Effector memory CD4-positive, alpha-beta T cell (primary cell): ENCODE results near the gene GPT2.

Experiments
- DNase-seq, 3 donors: peaks; one replicate each; pipeline ENCODE4 v3.0.0-alpha.2; 2020
- H3K27ac ChIP-seq: 2 replicates; pipeline ENCODE4 v1.7.0; 2013; ENCODE audit warnings: mild to moderate bottlenecking, low read length, moderate library complexity; ENCODE audit not compliant: insufficient read depth, poor library complexity, severe bottlenecking
- H3K27me3 ChIP-seq: replicated peaks from 2 replicates; pipeline ENCODE4 v1.7.0; 2013; ENCODE audit warnings: mild to moderate bottlenecking, low read length; ENCODE audit not compliant: insufficient read depth, control insufficient read depth, poor library complexity, severe bottlenecking
- H3K36me3 ChIP-seq: 2 replicates; pipeline ENCODE4 v1.7.0; 2013; ENCODE audit warnings: mild to moderate bottlenecking, low read length, moderate library complexity; ENCODE audit not compliant: control insufficient read depth, insufficient read depth
- H3K4me1 ChIP-seq: 2 replicates; pipeline ENCODE4 v1.7.0; 2013; ENCODE audit warnings: low read length, mild to moderate bottlenecking; ENCODE audit not compliant: control insufficient read depth, insufficient read depth, poor library complexity, severe bottlenecking
- H3K4me3 ChIP-seq: 2 replicates; pipeline ENCODE4 v1.7.0; 2013; ENCODE audit warnings: low read length, low read depth, mild to moderate bottlenecking; ENCODE audit not compliant: insufficient read depth, poor library complexity, severe bottlenecking
- H3K9me3 ChIP-seq: 2 replicates; pipeline ENCODE4 v1.7.0; 2013; ENCODE audit warnings: mild to moderate bottlenecking, low read length, moderate library complexity; ENCODE audit not compliant: control insufficient read depth

GPT2 gene

GRCh38 chr16:46885960-46886763 lies 2.0 kb downstream of the GPT2 start:
- Histone ChIP-seq H3K27ac (no peak overlapping the region), H3K27me3 (no peaks in the 10 kb centered on the region), H3K4me1 (peaks cover 7% of the 10 kb centered on the region), H3K36me3 (no peaks in the 10 kb centered on the region), H3K4me3 (no peak overlapping the region), H3K9me3 (no peaks in the 10 kb centered on the region)
- no peak for DNase-seq

DNA sequence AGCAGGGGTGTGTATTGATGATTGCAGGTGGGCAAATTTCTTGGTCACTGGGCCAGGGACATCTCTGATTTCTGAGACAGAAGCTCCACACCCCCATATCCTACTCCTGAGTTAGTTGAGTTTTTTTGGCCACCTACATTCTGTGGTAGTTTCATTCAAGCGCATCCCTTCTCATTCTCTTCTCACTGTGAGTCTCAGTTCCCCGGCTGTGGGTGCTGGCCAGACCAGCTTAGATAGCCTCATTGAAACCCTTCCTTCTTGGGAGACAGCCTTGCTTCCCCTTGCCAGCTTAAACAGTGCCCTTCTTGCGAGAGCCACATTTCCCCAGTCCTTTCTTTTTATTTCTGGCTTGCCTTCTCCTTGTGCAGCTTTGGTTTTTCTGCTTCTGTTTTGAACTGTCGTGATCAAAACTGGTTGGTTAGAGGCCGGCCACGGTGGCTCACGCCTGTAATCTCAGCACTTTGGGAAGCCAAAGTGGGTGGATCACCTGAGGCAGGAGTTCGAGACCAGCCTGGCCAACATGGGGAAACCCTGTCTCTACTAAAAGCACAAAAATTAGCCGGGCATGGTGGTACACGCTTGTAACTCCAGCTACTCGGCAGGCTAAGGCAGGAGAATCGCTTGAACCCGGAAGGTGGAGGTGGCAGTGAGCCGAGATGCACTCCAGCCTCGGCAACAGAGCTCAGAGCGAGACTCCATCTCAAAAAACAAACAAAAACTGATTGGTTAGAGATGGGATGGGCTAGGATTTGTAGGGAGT lies 2.8 kb downstream of the GPT2 start:
- Histone ChIP-seq H3K36me3 (no peaks in the 10 kb centered on the region), H3K27ac (no peak overlapping the region), H3K27me3 (no peaks in the 10 kb centered on the region), H3K4me3 (no peak overlapping the region), H3K9me3 (no peaks in the 10 kb centered on the region), H3K4me1 (peaks cover 7% of the 10 kb centered on the region)
- DNase-seq, result no peak

- H3K27me3 ChIP-seq, result no peaks in the 10 kb centered on the region
- peaks cover 7% of the 10 kb centered on the region for H3K4me1 ChIP-seq
- no peaks in the 10 kb centered on the region for H3K9me3 ChIP-seq
- H3K27ac ChIP-seq, result no peak overlapping the region
- no peak overlapping the region for H3K4me3 ChIP-seq
- DNase-seq, result no peak
- no peaks in the 10 kb centered on the region for H3K36me3 ChIP-seq
These were observed 3.3 kb downstream of the GPT2 start for GRCh38 chr16:46887524-46887854.

GRCh38 chr16:46889245-46889941 lies 5.2 kb downstream of the GPT2 start:
- Histone ChIP-seq H3K36me3 (no peaks in the 10 kb centered on the region), H3K9me3 (no peaks in the 10 kb centered on the region), H3K27me3 (no peaks in the 10 kb centered on the region), H3K4me1 (peaks cover 7% of the 10 kb centered on the region), H3K27ac (no peak overlapping the region), H3K4me3 (no peak overlapping the region)
- DNase-seq, result no peak

DNA sequence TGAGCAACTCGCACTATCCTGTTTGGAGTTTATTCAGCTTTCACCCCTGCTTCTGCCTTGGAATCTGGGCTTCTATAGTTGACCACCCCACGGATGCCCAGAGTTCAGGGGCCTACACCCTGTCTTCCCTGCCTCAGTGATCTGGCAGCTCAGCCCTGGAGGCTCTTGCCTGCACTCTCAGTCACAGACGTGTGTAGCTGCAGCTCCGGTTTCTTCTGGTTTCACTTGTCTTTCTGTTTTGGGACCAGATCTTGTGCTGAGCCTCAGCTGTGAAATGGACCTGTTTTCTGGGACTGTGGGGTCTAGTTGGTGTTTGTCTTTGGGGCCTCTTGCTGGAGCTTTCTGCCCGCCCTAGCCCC lies 5.8 kb downstream of the GPT2 start:
- Histone ChIP-seq H3K36me3 (no peaks in the 10 kb centered on the region), H3K4me1 (peaks cover 5% of the 10 kb centered on the region), H3K27me3 (no peaks in the 10 kb centered on the region), H3K9me3 (no peaks in the 10 kb centered on the region), H3K4me3 (no peak overlapping the region), H3K27ac (no peak overlapping the region)
- no peak for DNase-seq

DNA sequence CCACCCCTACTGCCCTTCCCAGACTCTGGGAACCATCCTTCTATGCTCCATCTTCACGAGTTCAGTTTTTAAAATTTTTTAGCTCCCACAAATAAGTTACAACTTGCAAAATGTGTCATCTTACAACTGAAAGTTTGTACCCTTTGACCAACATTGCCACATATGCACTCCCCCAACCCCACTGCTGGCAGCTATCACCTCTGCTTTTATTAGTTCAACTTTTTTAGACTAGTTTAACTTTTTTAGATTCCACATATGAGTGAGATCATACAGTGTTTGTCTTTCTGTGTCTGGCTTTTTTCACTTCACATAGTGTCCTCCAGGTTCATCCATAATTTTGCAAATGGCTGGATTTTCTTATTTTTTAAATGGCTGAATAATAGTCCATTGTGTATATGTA lies 7.7 kb downstream of the GPT2 start:
- DNase-seq, result no peak
- Histone ChIP-seq H3K9me3 (no peaks in the 10 kb centered on the region), H3K4me3 (no peak overlapping the region), H3K36me3 (no peaks in the 10 kb centered on the region), H3K4me1 (no peaks in the 10 kb centered on the region), H3K27ac (no peak overlapping the region), H3K27me3 (no peaks in the 10 kb centered on the region)

DNA sequence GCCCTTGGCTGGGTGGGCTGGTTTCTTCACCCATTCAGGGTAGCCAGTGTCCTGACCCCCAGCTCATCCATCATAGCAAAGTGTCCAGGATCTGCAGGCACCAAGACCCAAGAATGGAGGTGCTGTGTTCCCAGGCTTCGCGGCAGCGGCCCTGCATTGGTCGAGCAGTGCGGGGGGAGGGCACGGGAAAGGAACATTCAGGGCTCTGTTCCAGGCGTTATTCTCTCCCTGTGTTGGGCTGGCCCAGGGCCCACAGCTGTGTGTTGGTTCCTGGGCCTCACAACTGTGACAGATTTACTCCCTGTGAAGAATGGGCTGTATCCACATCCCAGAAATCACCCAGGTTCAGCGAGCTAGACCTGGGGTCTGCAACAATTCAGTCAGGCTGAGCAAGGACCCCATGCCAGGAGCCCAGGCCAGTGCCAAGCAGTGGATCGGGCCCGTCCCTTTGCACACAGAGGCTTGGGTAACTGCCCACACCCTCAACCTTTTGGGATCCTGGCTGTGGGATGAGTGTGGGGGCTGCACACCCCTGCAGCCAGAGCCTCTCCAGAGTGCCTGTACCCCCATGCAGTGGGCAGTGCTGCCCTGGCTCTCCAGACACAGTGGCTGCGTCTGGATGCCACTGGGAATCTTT lies 10.0 kb downstream of the GPT2 start:
- H3K9me3 ChIP-seq, result no peaks in the 10 kb centered on the region
- no peak overlapping the region for H3K27ac ChIP-seq
- H3K4me3 ChIP-seq, result no peak overlapping the region
- no peaks in the 10 kb centered on the region for H3K4me1 ChIP-seq
- no peaks in the 10 kb centered on the region for H3K27me3 ChIP-seq
- no peak for DNase-seq
- H3K36me3 ChIP-seq, result no peaks in the 10 kb centered on the region

DNA sequence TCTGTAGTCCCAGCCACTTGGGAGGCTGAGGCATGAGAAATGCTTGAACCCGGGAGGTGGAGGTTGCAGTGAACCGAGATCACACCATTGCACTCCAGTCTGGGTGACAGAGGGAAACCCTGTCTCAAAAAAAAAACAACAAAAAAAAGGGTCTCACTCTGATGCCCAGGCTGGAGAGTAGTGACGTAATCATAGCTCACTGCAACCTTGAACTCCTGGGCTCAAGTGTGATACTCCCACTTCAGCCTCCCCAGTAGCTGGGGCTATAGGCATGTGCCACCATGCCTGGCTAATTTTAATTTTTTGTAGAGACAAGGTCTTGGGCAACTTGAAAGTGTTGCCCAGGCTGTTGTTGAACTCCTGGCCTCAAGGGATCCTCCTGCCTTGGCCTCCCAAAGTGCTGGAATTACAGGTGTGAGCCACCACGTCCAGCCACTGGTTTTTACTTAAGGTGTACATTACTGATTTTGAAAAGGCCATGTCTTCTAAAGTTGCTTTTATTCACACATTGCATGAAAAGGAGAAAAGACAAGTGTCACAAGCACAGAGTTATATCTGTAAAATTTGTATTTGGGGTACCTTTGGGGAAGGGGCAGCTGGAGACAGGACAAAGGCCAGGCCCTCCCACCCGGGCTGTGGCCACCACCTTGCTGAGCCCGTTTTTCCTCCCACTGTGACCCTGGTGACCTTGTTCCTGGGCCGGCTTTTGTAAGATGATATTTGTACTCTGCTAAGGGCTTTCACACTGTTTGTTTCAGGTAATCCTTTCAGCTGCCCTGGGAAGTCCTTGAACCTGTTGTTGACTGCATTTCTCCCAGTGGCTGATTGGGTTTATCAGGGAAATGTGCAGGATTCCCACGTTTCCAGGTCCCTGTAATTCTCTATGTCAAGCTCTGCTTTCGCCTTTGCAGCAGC lies 11.5 kb downstream of the GPT2 start:
- no peak overlapping the region for H3K27ac ChIP-seq
- no peaks in the 10 kb centered on the region for H3K9me3 ChIP-seq
- no peak overlapping the region for H3K4me3 ChIP-seq
- no peaks in the 10 kb centered on the region for H3K36me3 ChIP-seq
- no peak for DNase-seq
- no peaks in the 10 kb centered on the region for H3K4me1 ChIP-seq
- H3K27me3 ChIP-seq, result no peaks in the 10 kb centered on the region

GRCh38 chr16:46896314-46896968 lies 12.3 kb downstream of the GPT2 start:
- Histone ChIP-seq H3K4me3 (no peak overlapping the region), H3K27me3 (no peaks in the 10 kb centered on the region), H3K9me3 (no peaks in the 10 kb centered on the region), H3K4me1 (no peaks in the 10 kb centered on the region), H3K27ac (no peak overlapping the region), H3K36me3 (no peaks in the 10 kb centered on the region)
- DNase-seq, result no peak
